Small intestine (tissue), 7 donors: ENCODE results near the gene FSIP1. TPM values are rescaled to one million over a fixed set of nuclear protein-coding genes. Genes with fewer than 3 reads are reported as not detected.

Experiments
- DNase-seq, 2 donors: peaks; one replicate each; pipeline versions ENCODE4 v3.0.0 to v3.0.0-alpha.2; 2013
- FAIRE-seq: peaks from 2 replicates; lab custom pipeline; 2012; peaks lifted over from hg19 to GRCh38; lab: Jason Lieb, UNC
- H3K27ac ChIP-seq, 3 donors: one replicate each; pipeline ENCODE4 v1.5.1; 2013; ENCODE audit warnings: low read length in 2 of 3, mild to moderate bottlenecking in 2 of 3, control low read depth in 1 of 3, inconsistent platforms in 1 of 3, low read depth in 1 of 3, moderate library complexity in 1 of 3
- H3K27me3 ChIP-seq, 3 donors: one replicate each; pipeline ENCODE4 v1.6.1; 2013; ENCODE audit warnings: low read length in 3 of 3, inconsistent platforms in 1 of 3; ENCODE audit not compliant: control insufficient read depth in 3 of 3, insufficient read depth in 3 of 3
- H3K36me3 ChIP-seq, 3 donors: one replicate each; pipeline ENCODE4 v1.6.1; 2013; ENCODE audit warnings: low read length in 3 of 3, inconsistent platforms in 1 of 3, low read depth in 1 of 3, mild to moderate bottlenecking in 1 of 3, moderate library complexity in 1 of 3; ENCODE audit not compliant: control insufficient read depth in 3 of 3, insufficient read depth in 2 of 3
- H3K4me1 ChIP-seq, 3 donors: one replicate each; pipeline ENCODE4 v1.6.1; 2013; ENCODE audit warnings: low read length in 2 of 3, inconsistent platforms in 1 of 3, low read depth in 1 of 3, mild to moderate bottlenecking in 1 of 3, moderate library complexity in 1 of 3; ENCODE audit not compliant: control insufficient read depth in 3 of 3, insufficient read depth in 2 of 3
- H3K4me3 ChIP-seq, 3 donors: one replicate each; pipeline ENCODE4 v1.5.1; 2013; ENCODE audit warnings: low read length in 3 of 3, control low read depth in 1 of 3, inconsistent platforms in 1 of 3, low read depth in 1 of 3, mild to moderate bottlenecking in 1 of 3, moderate library complexity in 1 of 3
- H3K9me3 ChIP-seq, 2 donors: one replicate each; pipeline ENCODE4 v1.6.1; 2013; ENCODE audit warnings: low read depth in 1 of 2, low read length in 1 of 2; ENCODE audit not compliant: control insufficient read depth in 2 of 2, insufficient read depth in 1 of 2
- WGBS, 3 donors: extraction: QIAGEN DNeasy Blood & Tissue Kit; methylation state at CpG; one replicate each; pipeline ENCODE4 v1.1.7; 2013; 5-methylcytosine and 5-hydroxymethylcytosine counted together
- polyA plus RNA-seq, 4 donors: library from polyadenylated mRNA; stranded (reverse) in 3 of 4; unstranded in 1 of 4; fragments of 200-250 nt in 3 of 4; fragments of 120-200 nt in 1 of 4; gene quantifications; one replicate each; pipeline versions ENCODE4 v1.2.1 to v1.2.3, GENCODE V29; 2013
- donor health status: healthy with polysubstance abuse.
- donor health status: control.
- donor health status: control.
- donor health status: Bipolar disorder and iron deficiency.
- donor health status: healthy.

The FSIP1 gene
- polyA plus RNA-seq, 4 donors: 0.12 to 0.72 TPM; not detected in 2

GRCh38 chr15:39658740-39659139 lies 123.9 kb downstream of the FSIP1 start:
- FAIRE-seq (no peak), DNase-seq (no peak)
- no peaks in the 10 kb centered on the region for H3K4me1 ChIP-seq
- H3K36me3 ChIP-seq: no peaks in the 10 kb centered on the region
- H3K27me3 ChIP-seq: no peaks in the 10 kb centered on the region
- no peak overlapping the region for H3K4me3 ChIP-seq
- 78 to 92% (median 90%) methylated on average over 3 of the region's 3 CpGs for WGBS, 3 donors
- no peak overlapping the region for H3K27ac ChIP-seq
- no peaks in the 10 kb centered on the region for H3K9me3 ChIP-seq

- H3K9me3 ChIP-seq: no peaks in the 10 kb centered on the region
- FAIRE-seq: no peak
- no peaks in the 10 kb centered on the region for H3K27me3 ChIP-seq
- no peak overlapping the region for H3K4me3 ChIP-seq
- H3K27ac ChIP-seq: no peak overlapping the region
- H3K36me3 ChIP-seq: no peaks in the 10 kb centered on the region
- no peak for DNase-seq
- WGBS, 3 donors: 80 to 84% (median 84%) methylated on average over 3 of the region's 3 CpGs
- H3K4me1 ChIP-seq: no peaks in the 10 kb centered on the region
Observed at GRCh38 chr15:39657668-39658067, 125.0 kb downstream of the FSIP1 start.

DNA sequence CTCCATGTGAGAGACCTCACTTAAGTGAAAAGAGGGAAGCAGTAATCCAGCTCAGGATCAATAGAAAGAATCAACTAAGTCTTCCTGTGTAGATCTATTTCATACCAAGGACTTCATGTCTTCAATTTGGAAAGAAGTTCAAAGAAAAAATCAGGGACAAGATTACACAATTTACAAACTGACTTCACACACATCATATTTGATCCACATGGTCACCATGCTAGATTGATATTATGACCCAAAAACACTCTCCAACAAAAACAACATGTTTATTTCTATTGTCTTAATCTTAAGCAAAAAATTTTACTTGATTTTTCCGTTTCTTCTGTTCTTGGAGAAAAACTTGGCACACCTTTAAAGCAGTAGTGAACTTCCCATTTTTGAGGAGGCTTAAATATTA lies 125.5 kb downstream of the FSIP1 start:
- Histone ChIP-seq H3K4me3 (no peak overlapping the region), H3K36me3 (no peaks in the 10 kb centered on the region), H3K9me3 (no peaks in the 10 kb centered on the region), H3K27ac (no peak overlapping the region), H3K4me1 (no peaks in the 10 kb centered on the region), H3K27me3 (no peaks in the 10 kb centered on the region)
- no peak for FAIRE-seq
- no peak for DNase-seq
- WGBS, 3 donors: 80 to 84% (median 81%) methylated on average over 1 of the region's 1 CpG

GRCh38 chr15:39654304-39654703 lies 128.3 kb downstream of the FSIP1 start:
- DNase-seq: no peak
- Histone ChIP-seq H3K9me3 (no peaks in the 10 kb centered on the region), H3K4me1 (no peaks in the 10 kb centered on the region), H3K27me3 (no peaks in the 10 kb centered on the region), H3K36me3 (no peaks in the 10 kb centered on the region), H3K27ac (no peak overlapping the region), H3K4me3 (no peak overlapping the region)
- WGBS, 3 donors: 88 to 92% (median 89%) methylated on average over 4 of the region's 4 CpGs
- no peak for FAIRE-seq

GRCh38 chr15:39651881-39652280 lies 130.8 kb downstream of the FSIP1 start:
- H3K27ac ChIP-seq: no peak overlapping the region
- H3K4me3 ChIP-seq: no peak overlapping the region
- no peaks in the 10 kb centered on the region for H3K9me3 ChIP-seq
- FAIRE-seq (no peak), DNase-seq (no peak)
- WGBS, 3 donors: 79 to 87% (median 80%) methylated on average over 1 of the region's 1 CpG
- no peaks in the 10 kb centered on the region for H3K4me1 ChIP-seq
- H3K36me3 ChIP-seq: no peaks in the 10 kb centered on the region
- no peaks in the 10 kb centered on the region for H3K27me3 ChIP-seq

DNA sequence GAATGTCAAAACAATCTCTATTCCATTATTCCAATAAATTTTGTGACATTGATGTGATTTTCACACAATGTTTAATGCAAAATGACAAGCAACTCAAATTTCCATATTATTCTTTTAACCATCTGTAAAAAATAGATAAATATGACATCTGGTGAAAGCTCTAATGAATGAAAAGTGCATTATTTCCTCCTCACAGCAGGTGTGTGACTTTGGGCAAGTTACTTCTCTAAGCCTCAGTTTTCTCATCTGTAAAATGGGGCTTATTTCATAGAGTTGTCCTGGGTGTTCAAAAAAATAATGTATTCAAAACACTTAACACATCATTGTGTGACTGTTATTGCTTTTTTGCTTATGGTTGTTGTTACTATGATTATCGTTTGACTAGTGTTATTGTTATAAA lies 131.3 kb downstream of the FSIP1 start:
- WGBS, 3 donors: 80 to 87% (median 84%) methylated on average over 1 of the region's 1 CpG

GRCh38 chr15:39649757-39650156 lies 132.9 kb downstream of the FSIP1 start:
- no peak for FAIRE-seq
- Histone ChIP-seq H3K4me1 (no peaks in the 10 kb centered on the region), H3K27me3 (no peaks in the 10 kb centered on the region), H3K36me3 (no peaks in the 10 kb centered on the region), H3K9me3 (no peaks in the 10 kb centered on the region), H3K4me3 (no peak overlapping the region), H3K27ac (no peak overlapping the region)
- DNase-seq: no peak
- 75 to 80% (median 79%) methylated on average over 6 of the region's 6 CpGs for WGBS, 3 donors

More for the DNA sequence above, 131.3 kb downstream of the FSIP1 start:
- no peak for FAIRE-seq
- H3K4me1 ChIP-seq: no peaks in the 10 kb centered on the region
- no peak overlapping the region for H3K27ac ChIP-seq
- H3K4me3 ChIP-seq: no peak overlapping the region
- H3K9me3 ChIP-seq: no peaks in the 10 kb centered on the region
- DNase-seq: no peak
- no peaks in the 10 kb centered on the region for H3K27me3 ChIP-seq
- no peaks in the 10 kb centered on the region for H3K36me3 ChIP-seq

DNA sequence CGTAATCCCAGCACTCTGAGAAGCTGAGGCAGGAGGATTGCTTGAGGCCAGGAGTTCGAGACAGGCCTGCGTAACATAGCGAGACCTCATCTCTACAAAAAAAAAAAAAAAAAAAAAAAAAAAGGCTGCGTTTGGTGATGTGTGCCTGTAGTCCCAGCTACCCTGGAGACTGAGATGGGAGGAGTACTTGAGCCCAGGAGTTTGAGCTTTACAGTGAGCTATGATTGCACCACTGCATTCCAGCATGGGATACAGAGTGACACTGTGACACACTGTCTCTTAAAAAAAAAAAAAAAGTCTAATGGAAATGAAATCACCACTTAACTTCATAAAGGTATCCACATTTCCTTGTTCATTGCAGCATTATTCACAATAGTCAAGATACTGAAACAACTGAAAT lies 136.2 kb downstream of the FSIP1 start:
- FAIRE-seq (no peak), DNase-seq (no peak)
- Histone ChIP-seq H3K4me1 (no peaks in the 10 kb centered on the region), H3K36me3 (no peaks in the 10 kb centered on the region), H3K4me3 (no peak overlapping the region), H3K27ac (no peak overlapping the region), H3K9me3 (no peaks in the 10 kb centered on the region), H3K27me3 (no peaks in the 10 kb centered on the region)
- whole genome bisulfite sequencing, 3 donors: 93 to 97% (median 94%) methylated on average over 5 of the region's 5 CpGs

DNA sequence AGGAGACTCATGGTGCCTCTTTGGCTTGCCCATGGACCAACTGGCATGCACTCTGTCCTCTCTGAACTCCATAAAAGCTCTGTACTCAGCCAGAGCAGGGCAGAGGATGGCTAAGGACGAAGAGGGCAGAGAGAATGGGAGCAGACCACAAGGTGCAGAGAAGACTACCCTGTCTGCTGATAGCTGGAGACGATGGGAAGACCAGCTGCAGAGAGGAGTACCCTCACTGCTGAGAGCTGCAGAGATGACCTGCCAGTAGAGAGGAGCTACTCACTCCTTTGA lies 136.7 kb downstream of the FSIP1 start:
- Histone ChIP-seq H3K27me3 (no peaks in the 10 kb centered on the region), H3K9me3 (no peaks in the 10 kb centered on the region), H3K27ac (no peak overlapping the region), H3K36me3 (no peaks in the 10 kb centered on the region), H3K4me3 (no peak overlapping the region), H3K4me1 (no peaks in the 10 kb centered on the region)
- DNase-seq: no peak
- WGBS, 3 donors: 65 to 88% (median 73%) methylated on average over 2 of the region's 2 CpGs
- FAIRE-seq: no peak
